Adrenal gland (tissue), 19 donors: ENCODE results near the gene CAMTA1. TPM values are rescaled to one million over a fixed set of nuclear protein-coding genes. Genes with fewer than 3 reads are reported as not detected.

ENCODE experiments used
- DNase-seq, 7 donors: peaks; one replicate each; pipeline ENCODE4 v3.0.0-alpha.2; 2019 to 2020
- H3K27ac ChIP-seq, 5 donors: fragments of 200-600 bp; sonication (generic) in 4 of 5; 1 replicate in 3 of 5; 2 replicates in 2 of 5; pipeline versions ENCODE4 v1.5.1 to v1.8.0; 2016 to 2020; ENCODE audit warnings: mild to moderate bottlenecking in 1 of 5
- H3K27me3 ChIP-seq: fragments of 200-600 bp; 2 replicates; pipeline ENCODE4 v1.8.0; 2021
- H3K36me3 ChIP-seq, 2 donors: fragments of 200-600 bp; replicated peaks in 1 of 2; 1 replicate in 1 of 2; 2 replicates in 1 of 2; pipeline versions ENCODE4 v1.5.1 to v1.8.0; 2018 to 2022
- H3K4me1 ChIP-seq, 2 donors: fragments of 200-600 bp; replicated peaks in 1 of 2; 1 replicate in 1 of 2; 2 replicates in 1 of 2; pipeline versions ENCODE4 v1.5.1 to v1.8.0; 2018 to 2021
- H3K4me3 ChIP-seq, 4 donors: fragments of 200-600 bp; sonication (generic) in 3 of 4; one replicate each; pipeline ENCODE4 v1.5.1; 2016 to 2018
- H3K9me3 ChIP-seq, 3 donors: fragments of 200-600 bp; sonication (generic) in 1 of 3; replicated peaks in 1 of 3; 1 replicate in 2 of 3; 2 replicates in 1 of 3; pipeline versions ENCODE4 v1.5.1 to v1.8.0; 2016 to 2021
- POLR2A ChIP-seq, 2 donors: fragments of 450-650 bp; IDR thresholded peaks; one replicate each; pipeline ENCODE4 v1.6.1; 2017; ENCODE audit warnings: antibody characterized with exemption in 2 of 2, mild to moderate bottlenecking in 2 of 2, moderate library complexity in 1 of 2
- WGBS, 4 donors: extraction: QIAGEN DNeasy Blood & Tissue Kit in 2 of 4; methylation state at CpG; one replicate each; pipeline versions ENCODE4 v1.1.5 to v1.1.7; 2013 to 2017; 5-methylcytosine and 5-hydroxymethylcytosine counted together
- intact Hi-C, 2 donors: fragments of 100-400 bp; cut with DNase I; formaldehyde crosslinking; loops; one replicate each; pipeline versions ENCODE4 v1.14.1 to v1.15.0; 2022 to 2023
- long read RNA-seq, 10 donors: library from polyadenylated mRNA in 3 of 10; unstranded in 2 of 10; stranded (forward) in 1 of 10; transcript quantifications; one replicate each; pipeline ENCODE4 v2.0.0 and lab custom pipeline, GENCODE V29; 2021 to 2026
- polyA plus RNA-seq, 3 donors: library from polyadenylated mRNA; stranded (reverse); fragments of 200-250 nt in 2 of 3; fragments of 350-450 nt in 1 of 3; fragmentation: Illumina TruSeq in 1 of 3; extraction: RNeasy Lipid Tissue Mini Kit (QIAGEN cat#74804) in 1 of 3; gene quantifications; one replicate each; pipeline ENCODE4 v1.2.3, GENCODE V29; 2013 to 2014
- total RNA-seq, 9 donors: library from RNA; depleted of rRNA in 4 of 9; stranded (reverse); fragments of >200 nt in 4 of 9; fragments of 120-200 nt in 1 of 9; fragmentation: NEBNext Ultra II Directional in 1 of 9; extraction: Animal tissue kit (Norgen Biotek cat#: 25700) in 1 of 9; gene quantifications; one replicate each; pipeline versions ENCODE4 v1.1.0 to v1.2.4, GENCODE V29; 2013 to 2023
- TF ChIP-seq, protein P1 (sequence below), 6 experiments: fragments of 450-650 bp in 4 of 6; fragments of 200-600 bp in 2 of 6; sonication (generic) in 1 of 6; IDR thresholded peaks; 1 replicate in 5 of 6; 2 replicates in 1 of 6; pipeline versions ENCODE4 v1.5.1 to v1.8.0; 2016 to 2021; ENCODE audit warnings: antibody characterized with exemption in 6 of 6, mild to moderate bottlenecking in 2 of 6, moderate library complexity in 1 of 6
- donor health status: healthy with polysubstance abuse.
- donor health status: Bipolar disorder and iron deficiency.
- donor health status: DM: yes; HTN: yes; CAD: no.
- donor health status: DM: no; HTN: no; CAD: no.
- donor health status: DM: no; HTN: no; CAD: no.
- donor health status: DM: yes; HTN: yes; CAD: no.

Gene CAMTA1, protein sequence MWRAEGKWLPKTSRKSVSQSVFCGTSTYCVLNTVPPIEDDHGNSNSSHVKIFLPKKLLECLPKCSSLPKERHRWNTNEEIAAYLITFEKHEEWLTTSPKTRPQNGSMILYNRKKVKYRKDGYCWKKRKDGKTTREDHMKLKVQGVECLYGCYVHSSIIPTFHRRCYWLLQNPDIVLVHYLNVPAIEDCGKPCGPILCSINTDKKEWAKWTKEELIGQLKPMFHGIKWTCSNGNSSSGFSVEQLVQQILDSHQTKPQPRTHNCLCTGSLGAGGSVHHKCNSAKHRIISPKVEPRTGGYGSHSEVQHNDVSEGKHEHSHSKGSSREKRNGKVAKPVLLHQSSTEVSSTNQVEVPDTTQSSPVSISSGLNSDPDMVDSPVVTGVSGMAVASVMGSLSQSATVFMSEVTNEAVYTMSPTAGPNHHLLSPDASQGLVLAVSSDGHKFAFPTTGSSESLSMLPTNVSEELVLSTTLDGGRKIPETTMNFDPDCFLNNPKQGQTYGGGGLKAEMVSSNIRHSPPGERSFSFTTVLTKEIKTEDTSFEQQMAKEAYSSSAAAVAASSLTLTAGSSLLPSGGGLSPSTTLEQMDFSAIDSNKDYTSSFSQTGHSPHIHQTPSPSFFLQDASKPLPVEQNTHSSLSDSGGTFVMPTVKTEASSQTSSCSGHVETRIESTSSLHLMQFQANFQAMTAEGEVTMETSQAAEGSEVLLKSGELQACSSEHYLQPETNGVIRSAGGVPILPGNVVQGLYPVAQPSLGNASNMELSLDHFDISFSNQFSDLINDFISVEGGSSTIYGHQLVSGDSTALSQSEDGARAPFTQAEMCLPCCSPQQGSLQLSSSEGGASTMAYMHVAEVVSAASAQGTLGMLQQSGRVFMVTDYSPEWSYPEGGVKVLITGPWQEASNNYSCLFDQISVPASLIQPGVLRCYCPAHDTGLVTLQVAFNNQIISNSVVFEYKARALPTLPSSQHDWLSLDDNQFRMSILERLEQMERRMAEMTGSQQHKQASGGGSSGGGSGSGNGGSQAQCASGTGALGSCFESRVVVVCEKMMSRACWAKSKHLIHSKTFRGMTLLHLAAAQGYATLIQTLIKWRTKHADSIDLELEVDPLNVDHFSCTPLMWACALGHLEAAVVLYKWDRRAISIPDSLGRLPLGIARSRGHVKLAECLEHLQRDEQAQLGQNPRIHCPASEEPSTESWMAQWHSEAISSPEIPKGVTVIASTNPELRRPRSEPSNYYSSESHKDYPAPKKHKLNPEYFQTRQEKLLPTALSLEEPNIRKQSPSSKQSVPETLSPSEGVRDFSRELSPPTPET (N-terminal part only)
- 100 to 1,000 TPM in 2 of 9 donors, 10 to 100 TPM in 7; 62.9 to 129 (median 83.1) TPM for total RNA-seq
- 100 to 1,000 TPM; 114 to 141 (median 131) TPM for polyA plus RNA-seq
- long read RNA-seq, donor 1, transcript CAMTA1-209 (4 exons, 863 nt): minor isoform, 6 of 124 reads
- long read RNA-seq, donor 1, transcript CAMTA1-208 (4 exons, 567 nt): major isoform, 71 of 124 reads
- long read RNA-seq, donor 1, transcript CAMTA1-202 (5 exons, 431 nt): minor isoform, 12 of 124 reads
- long read RNA-seq, donor 1, transcript CAMTA1-213 (3 exons, 538 nt): minor isoform, 23 of 124 reads
- long read RNA-seq, donor 1, partial matches to known transcripts: 10 of 124 reads
- long read RNA-seq, donor 1, other reads (novel, unspliced or antisense): 0 of 124 reads
- long read RNA-seq, donor 2, transcript CAMTA1-213 (3 exons, 538 nt): minor isoform, 16 of 85 reads
- long read RNA-seq, donor 2, transcript CAMTA1-209 (4 exons, 863 nt): minor isoform, 8 of 85 reads
- long read RNA-seq, donor 2, transcript CAMTA1-202 (5 exons, 431 nt): minor isoform, 11 of 85 reads
- long read RNA-seq, donor 2, transcript CAMTA1-208 (4 exons, 567 nt): major isoform, 44 of 85 reads
- long read RNA-seq, donor 2, partial matches to known transcripts: 5 of 85 reads
- long read RNA-seq, donor 2, other reads (novel, unspliced or antisense): 0 of 85 reads
- long read RNA-seq, donor 3, transcript CAMTA1-208 (4 exons, 567 nt): major isoform, 80 of 127 reads
- long read RNA-seq, donor 3, transcript CAMTA1-209 (4 exons, 863 nt): minor isoform, 5 of 127 reads
- long read RNA-seq, donor 3, transcript CAMTA1-213 (3 exons, 538 nt): minor isoform, 22 of 127 reads
- long read RNA-seq, donor 3, transcript CAMTA1-202 (5 exons, 431 nt): minor isoform, 7 of 127 reads
- long read RNA-seq, donor 3, partial matches to known transcripts: 5 of 127 reads
- long read RNA-seq, donor 3, other reads (novel, unspliced or antisense): 7 of 127 reads
- long read RNA-seq, donor 4, transcript CAMTA1-202 (5 exons, 431 nt): minor isoform, 11 of 63 reads
- long read RNA-seq, donor 4, transcript CAMTA1-209 (4 exons, 863 nt): minor isoform, 8 of 63 reads
- long read RNA-seq, donor 4, transcript CAMTA1-213 (3 exons, 538 nt): minor isoform, 10 of 63 reads
- long read RNA-seq, donor 4, transcript CAMTA1-208 (4 exons, 567 nt): major isoform, 26 of 63 reads
- long read RNA-seq, donor 4, partial matches to known transcripts: 3 of 63 reads
- long read RNA-seq, donor 4, other reads (novel, unspliced or antisense): 4 of 63 reads
- long read RNA-seq, donor 5, transcript CAMTA1-209 (4 exons, 863 nt): minor isoform, 14 of 144 reads
- long read RNA-seq, donor 5, transcript CAMTA1-213 (3 exons, 538 nt): minor isoform, 20 of 144 reads
- long read RNA-seq, donor 5, transcript CAMTA1-208 (4 exons, 567 nt): major isoform, 78 of 144 reads
- long read RNA-seq, donor 5, transcript CAMTA1-202 (5 exons, 431 nt): minor isoform, 17 of 144 reads
- long read RNA-seq, donor 5, partial matches to known transcripts: 1 of 144 reads
- long read RNA-seq, donor 5, other reads (novel, unspliced or antisense): 12 of 144 reads
- long read RNA-seq, donor 6, transcript CAMTA1-208 (4 exons, 567 nt): major isoform, 17 of 41 reads
- long read RNA-seq, donor 6, transcript CAMTA1-213 (3 exons, 538 nt): minor isoform, 6 of 41 reads
- long read RNA-seq, donor 6, partial matches to known transcripts: 8 of 41 reads
- long read RNA-seq, donor 6, other reads (novel, unspliced or antisense): 5 of 41 reads
- long read RNA-seq, donor 7, transcript CAMTA1-208 (4 exons, 567 nt): major isoform, 36 of 70 reads
- long read RNA-seq, donor 7, transcript CAMTA1-202 (5 exons, 431 nt): minor isoform, 6 of 70 reads
- long read RNA-seq, donor 7, transcript CAMTA1-213 (3 exons, 538 nt): minor isoform, 20 of 70 reads
- long read RNA-seq, donor 7, partial matches to known transcripts: 6 of 70 reads
- long read RNA-seq, donor 7, other reads (novel, unspliced or antisense): 0 of 70 reads
- long read RNA-seq, donor 8, transcript CAMTA1-208 (4 exons, 567 nt): major isoform, 87 of 142 reads
- long read RNA-seq, donor 8, transcript CAMTA1-202 (5 exons, 431 nt): minor isoform, 8 of 142 reads
- long read RNA-seq, donor 8, transcript CAMTA1-213 (3 exons, 538 nt): minor isoform, 26 of 142 reads
- long read RNA-seq, donor 8, transcript CAMTA1-209 (4 exons, 863 nt): minor isoform, 15 of 142 reads
- long read RNA-seq, donor 8, partial matches to known transcripts: 6 of 142 reads
- long read RNA-seq, donor 8, other reads (novel, unspliced or antisense): 0 of 142 reads
- long read RNA-seq, donor 9, transcript CAMTA1-208 (4 exons, 567 nt): major isoform, 62 of 93 reads
- long read RNA-seq, donor 9, transcript CAMTA1-209 (4 exons, 863 nt): minor isoform, 7 of 93 reads
- long read RNA-seq, donor 9, transcript CAMTA1-202 (5 exons, 431 nt): minor isoform, 12 of 93 reads
- long read RNA-seq, donor 9, transcript CAMTA1-213 (3 exons, 538 nt): minor isoform, 12 of 93 reads
- long read RNA-seq, donor 9, partial matches to known transcripts: 0 of 93 reads
- long read RNA-seq, donor 9, other reads (novel, unspliced or antisense): 0 of 93 reads
- long read RNA-seq, donor 10, transcript CAMTA1-213 (3 exons, 538 nt): minor isoform, 10 of 61 reads
- long read RNA-seq, donor 10, transcript CAMTA1-208 (4 exons, 567 nt): major isoform, 36 of 61 reads
- long read RNA-seq, donor 10, transcript CAMTA1-209 (4 exons, 863 nt): minor isoform, 5 of 61 reads
- long read RNA-seq, donor 10, transcript CAMTA1-202 (5 exons, 431 nt): minor isoform, 9 of 61 reads
- long read RNA-seq, donor 10, partial matches to known transcripts: 0 of 61 reads
- long read RNA-seq, donor 10, other reads (novel, unspliced or antisense): 0 of 61 reads

DNA sequence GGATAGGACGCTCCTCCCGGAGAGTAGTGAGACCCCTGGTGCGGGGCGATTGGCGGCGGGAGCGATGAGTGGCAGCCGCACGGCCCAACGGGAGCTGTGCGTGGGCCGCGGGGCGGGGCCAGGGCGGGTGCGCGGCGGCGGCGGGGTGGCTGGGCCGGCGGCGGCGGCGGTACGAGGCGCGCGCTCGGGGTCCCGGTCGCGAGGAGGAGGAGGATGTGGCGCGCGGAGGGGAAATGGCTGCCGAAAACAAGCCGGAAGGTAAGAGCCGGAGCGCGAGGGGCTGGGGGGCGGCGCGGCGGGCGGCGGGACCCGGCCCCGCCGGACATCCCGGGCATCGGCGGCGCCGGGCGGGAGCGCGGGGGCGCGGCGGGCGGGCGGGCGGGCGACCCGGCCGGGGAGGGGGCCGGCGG, at the start of gene CAMTA1:
Gene CAMTA1 (plus strand): TSS at position 137 of the 410 bp plus-strand sequence. CDS start 77 bp downstream, at position 214.
- 0 to 2% (median 1%) methylated on average over 2 to 67 of the region's 69 CpGs for WGBS, 4 donors
- Histone ChIP-seq H3K27me3 (no peaks in the 10 kb centered on the region), H3K27ac (peak within 1 kb of the TSS; percentile 80 to 99 (median 98)), H3K36me3 (no peaks in the 10 kb centered on the region), H3K9me3 (no peaks in the 10 kb centered on the region), H3K4me1 (peaks cover 4 to 31% of the 10 kb centered on the region in 2 donors), H3K4me3 (peak within 1 kb of the TSS; percentile 63 to 91 (median 88))
- TF ChIP-seq, protein P1, sequence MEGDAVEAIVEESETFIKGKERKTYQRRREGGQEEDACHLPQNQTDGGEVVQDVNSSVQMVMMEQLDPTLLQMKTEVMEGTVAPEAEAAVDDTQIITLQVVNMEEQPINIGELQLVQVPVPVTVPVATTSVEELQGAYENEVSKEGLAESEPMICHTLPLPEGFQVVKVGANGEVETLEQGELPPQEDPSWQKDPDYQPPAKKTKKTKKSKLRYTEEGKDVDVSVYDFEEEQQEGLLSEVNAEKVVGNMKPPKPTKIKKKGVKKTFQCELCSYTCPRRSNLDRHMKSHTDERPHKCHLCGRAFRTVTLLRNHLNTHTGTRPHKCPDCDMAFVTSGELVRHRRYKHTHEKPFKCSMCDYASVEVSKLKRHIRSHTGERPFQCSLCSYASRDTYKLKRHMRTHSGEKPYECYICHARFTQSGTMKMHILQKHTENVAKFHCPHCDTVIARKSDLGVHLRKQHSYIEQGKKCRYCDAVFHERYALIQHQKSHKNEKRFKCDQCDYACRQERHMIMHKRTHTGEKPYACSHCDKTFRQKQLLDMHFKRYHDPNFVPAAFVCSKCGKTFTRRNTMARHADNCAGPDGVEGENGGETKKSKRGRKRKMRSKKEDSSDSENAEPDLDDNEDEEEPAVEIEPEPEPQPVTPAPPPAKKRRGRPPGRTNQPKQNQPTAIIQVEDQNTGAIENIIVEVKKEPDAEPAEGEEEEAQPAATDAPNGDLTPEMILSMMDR (IDR thresholded peaks at IDR 0.05): no peak
- peak; percentile 10 to 60 for TF ChIP-seq POLR2A (IDR thresholded peaks at IDR 0.05)
- intact Hi-C loops: loop anchor here in 1 of 2 donors (10.0 kb wide), 1 partner anchor 289 kb away; no protein-coding TSS in a partner anchor
- DNase-seq: no peak
